Nephron progenitor cell (in vitro differentiated cells): ENCODE measurements around the gene EDIL3.
"Not testable (repeated sequence)": the region's sequence is repeated elsewhere in the genome, so short reads cannot be mapped to it uniquely, and the experiment has no call there.

Experiments
- DNase-seq: peaks from one replicate; pipeline ENCODE4 v3.0.0; 2021
- H3K27ac Mint-ChIP-seq: 2 replicates; pipeline ENCODE4 v1.8.0; 2021; ENCODE audit warnings: mild to moderate bottlenecking, moderate library complexity, mixed read lengths
- H3K27me3 Mint-ChIP-seq: 2 replicates; pipeline ENCODE4 v1.8.0; 2021; ENCODE audit warnings: mild to moderate bottlenecking, low read depth, mixed read lengths; ENCODE audit not compliant: poor library complexity
- H3K36me3 Mint-ChIP-seq: 2 replicates; pipeline ENCODE4 v1.8.0; 2021; ENCODE audit warnings: low read depth, mixed read lengths
- H3K4me1 Mint-ChIP-seq: 2 replicates; pipeline ENCODE4 v1.8.0; 2021; ENCODE audit warnings: mixed read lengths
- H3K4me3 Mint-ChIP-seq: 2 replicates; pipeline ENCODE4 v1.8.0; 2021; ENCODE audit warnings: mild to moderate bottlenecking, moderate library complexity, mixed read lengths
- H3K9me3 Mint-ChIP-seq: 2 replicates; pipeline ENCODE4 v1.8.0; 2021; ENCODE audit warnings: mild to moderate bottlenecking, moderate library complexity, mixed read lengths
- TF ChIP-seq, protein P1 (sequence below): fragments of 200-600 bp; sonication (generic); IDR thresholded peaks from 2 replicates; pipeline ENCODE4 v1.5.0; 2021; ENCODE audit warnings: antibody characterized with exemption

EDIL3 gene

DNA sequence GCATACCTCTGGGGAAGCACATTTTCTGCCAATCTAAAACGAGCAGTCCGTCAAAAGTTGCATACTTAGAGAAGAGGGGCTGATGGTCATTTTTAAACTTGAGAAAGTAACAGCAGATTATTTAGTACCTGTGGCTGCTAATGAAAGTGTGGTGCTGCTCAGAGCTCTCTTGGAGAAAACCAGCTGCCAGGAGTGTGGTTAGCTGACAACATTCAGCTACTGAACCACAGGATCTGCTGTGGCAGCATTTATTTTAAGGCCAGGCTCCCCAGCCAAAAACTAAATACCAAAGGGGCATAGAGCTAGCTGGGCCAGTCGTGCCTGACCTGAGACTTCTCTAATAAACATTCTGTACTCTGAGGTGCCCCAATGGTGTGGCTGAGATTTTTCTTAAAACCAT is 203.6 kb downstream of the EDIL3 start:
- Mint-ChIP-seq H3K4me3 (no peak overlapping the region), H3K27me3 (no peaks in the 10 kb centered on the region), H3K4me1 (peaks cover 11% of the 10 kb centered on the region), H3K27ac (peak overlapping the region; percentile 49), H3K9me3 (no peaks in the 10 kb centered on the region), H3K36me3 (no peaks in the 10 kb centered on the region)
- no peak for DNase-seq
- TF ChIP-seq, protein P1, sequence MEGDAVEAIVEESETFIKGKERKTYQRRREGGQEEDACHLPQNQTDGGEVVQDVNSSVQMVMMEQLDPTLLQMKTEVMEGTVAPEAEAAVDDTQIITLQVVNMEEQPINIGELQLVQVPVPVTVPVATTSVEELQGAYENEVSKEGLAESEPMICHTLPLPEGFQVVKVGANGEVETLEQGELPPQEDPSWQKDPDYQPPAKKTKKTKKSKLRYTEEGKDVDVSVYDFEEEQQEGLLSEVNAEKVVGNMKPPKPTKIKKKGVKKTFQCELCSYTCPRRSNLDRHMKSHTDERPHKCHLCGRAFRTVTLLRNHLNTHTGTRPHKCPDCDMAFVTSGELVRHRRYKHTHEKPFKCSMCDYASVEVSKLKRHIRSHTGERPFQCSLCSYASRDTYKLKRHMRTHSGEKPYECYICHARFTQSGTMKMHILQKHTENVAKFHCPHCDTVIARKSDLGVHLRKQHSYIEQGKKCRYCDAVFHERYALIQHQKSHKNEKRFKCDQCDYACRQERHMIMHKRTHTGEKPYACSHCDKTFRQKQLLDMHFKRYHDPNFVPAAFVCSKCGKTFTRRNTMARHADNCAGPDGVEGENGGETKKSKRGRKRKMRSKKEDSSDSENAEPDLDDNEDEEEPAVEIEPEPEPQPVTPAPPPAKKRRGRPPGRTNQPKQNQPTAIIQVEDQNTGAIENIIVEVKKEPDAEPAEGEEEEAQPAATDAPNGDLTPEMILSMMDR, result no peak

DNA sequence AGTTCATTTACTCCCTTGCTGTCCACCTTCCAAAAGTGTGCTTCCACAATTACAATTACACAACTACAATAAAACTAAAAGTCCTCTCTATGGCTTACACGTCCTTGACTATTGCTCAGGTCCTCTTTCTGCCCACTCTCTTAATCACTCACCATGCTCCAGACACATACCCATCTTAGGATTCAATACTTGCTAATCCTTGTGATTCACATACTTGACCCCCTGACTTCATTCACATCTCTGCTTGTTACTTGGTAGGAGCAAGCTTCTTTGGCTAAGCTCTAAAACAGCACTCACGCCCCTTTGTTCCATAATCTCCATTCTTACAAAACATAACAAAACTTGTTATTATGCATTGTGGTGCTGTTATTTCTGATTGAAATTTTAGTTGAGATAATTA is 215.8 kb downstream of the EDIL3 start:
- Mint-ChIP-seq H3K27ac (no peak overlapping the region), H3K27me3 (no peaks in the 10 kb centered on the region)

DNA sequence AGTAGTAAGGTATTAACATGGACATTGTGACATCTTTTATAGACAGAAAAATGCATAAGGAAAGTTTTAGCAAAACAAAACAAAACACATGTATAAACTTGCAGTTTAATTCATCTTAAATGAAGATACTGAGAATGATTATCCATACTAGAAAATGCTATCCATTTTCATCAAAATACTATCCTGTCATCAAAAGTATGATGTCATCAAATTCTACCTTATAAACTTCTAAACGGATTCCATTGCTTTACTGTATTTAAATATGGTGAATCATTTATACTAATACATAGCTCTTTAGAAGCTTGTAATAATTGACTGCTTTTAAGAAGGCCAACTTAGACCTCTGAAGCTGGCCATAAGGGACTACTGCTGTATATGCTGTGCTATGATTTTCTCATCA is 221.0 kb downstream of the EDIL3 start:
- DNase-seq, result no peak
- Mint-ChIP-seq H3K27ac (no peak overlapping the region), H3K27me3 (no peaks in the 10 kb centered on the region), H3K4me3 (no peak overlapping the region), H3K9me3 (no peaks in the 10 kb centered on the region), H3K36me3 (no peaks in the 10 kb centered on the region), H3K4me1 (no peaks in the 10 kb centered on the region)
- TF ChIP-seq, protein P1, result no peak

More for the DNA sequence above, 215.8 kb downstream of the EDIL3 start:
- Mint-ChIP-seq H3K36me3 (peaks cover 8% of the 10 kb centered on the region), H3K9me3 (no peaks in the 10 kb centered on the region), H3K4me1 (no peaks in the 10 kb centered on the region), H3K4me3 (no peak overlapping the region)
- DNase-seq, result no peak
- TF ChIP-seq, protein P1, result no peak

DNA sequence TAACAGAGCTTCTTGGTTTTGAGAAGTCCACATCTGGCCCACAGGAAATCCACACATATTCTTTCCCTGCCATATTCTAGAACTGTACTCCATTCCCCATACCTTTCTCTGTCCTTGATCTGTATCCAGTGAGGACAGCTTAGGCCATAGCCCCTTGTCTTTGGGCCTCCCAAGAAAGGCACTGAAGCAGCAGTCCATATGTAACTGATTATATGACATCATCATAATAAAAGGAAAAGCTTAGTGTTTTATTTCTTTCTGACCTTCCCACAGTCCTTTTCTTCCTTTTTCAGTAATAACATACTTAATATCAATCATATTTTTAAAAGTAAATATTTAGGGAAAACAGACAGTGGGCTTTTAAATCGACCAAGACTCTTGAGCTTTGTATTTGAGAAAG is 222.0 kb downstream of the EDIL3 start:
- Mint-ChIP-seq H3K4me3 (no peak overlapping the region), H3K27me3 (no peaks in the 10 kb centered on the region), H3K36me3 (no peaks in the 10 kb centered on the region), H3K9me3 (no peaks in the 10 kb centered on the region), H3K4me1 (no peaks in the 10 kb centered on the region), H3K27ac (no peak overlapping the region)
- DNase-seq, result no peak
- TF ChIP-seq, protein P1, result no peak

DNA sequence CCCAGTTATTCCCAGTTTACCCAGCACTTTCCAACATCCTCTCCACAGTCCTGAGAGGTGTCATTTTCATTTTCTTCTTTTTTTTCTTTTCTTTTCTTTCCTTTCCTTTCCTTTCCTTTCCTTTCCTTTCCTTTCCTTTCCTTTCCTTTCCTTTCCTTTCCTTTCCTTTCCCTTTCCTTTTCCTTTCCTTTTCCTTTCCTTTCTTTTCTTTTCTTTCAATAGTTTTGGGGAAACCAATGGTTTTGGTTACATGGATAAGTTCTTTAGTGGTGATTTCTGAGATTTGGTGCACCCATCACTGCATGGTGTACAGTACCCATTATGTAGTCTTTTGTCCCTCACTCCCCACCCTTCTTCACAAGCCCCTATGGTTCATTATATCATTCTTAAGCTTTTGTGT is 224.0 kb downstream of the EDIL3 start:
- H3K27ac Mint-ChIP-seq, H3K27me3 Mint-ChIP-seq, H3K9me3 Mint-ChIP-seq: not testable (repeated sequence)

DNA sequence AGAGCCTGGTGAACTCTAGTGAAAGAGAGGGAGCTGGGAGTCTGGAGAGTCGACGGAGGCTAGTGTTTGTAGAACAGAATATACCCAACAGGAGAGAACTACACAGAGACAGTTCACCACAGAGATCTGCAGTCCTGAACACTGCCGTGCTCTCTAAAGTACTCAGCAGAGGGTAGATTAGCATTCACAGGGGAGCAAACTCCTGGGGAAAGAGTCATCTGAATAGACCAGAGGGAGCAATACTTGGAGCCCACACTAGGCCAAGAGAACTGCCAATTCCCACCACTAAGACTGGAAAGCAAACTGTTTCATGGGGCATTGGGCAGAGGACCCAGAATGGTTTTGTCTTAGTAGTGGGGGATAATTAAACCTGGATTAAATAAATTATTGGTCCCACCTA is 235.6 kb downstream of the EDIL3 start:
- Mint-ChIP-seq H3K36me3 (no peaks in the 10 kb centered on the region), H3K27me3 (peaks cover 3% of the 10 kb centered on the region), H3K4me3 (no peak overlapping the region), H3K9me3 (no peaks in the 10 kb centered on the region), H3K27ac (peak overlapping the region; percentile 62), H3K4me1 (peaks cover 17% of the 10 kb centered on the region)
- TF ChIP-seq, protein P1, result no peak
- DNase-seq, result no peak

More for the DNA sequence above, 224.0 kb downstream of the EDIL3 start:
- H3K4me3 Mint-ChIP-seq, H3K4me1 Mint-ChIP-seq, H3K36me3 Mint-ChIP-seq, DNase-seq: not testable (repeated sequence)
